AG08396 (cell line): ENCODE results near the gene RADIL.
"Not testable (repeated sequence)": the region's sequence is repeated elsewhere in the genome, so short reads cannot be mapped to it uniquely, and the experiment has no call there.

Experiments
- DNase-seq: peaks from one replicate; pipeline ENCODE4 v3.0.0; 2012; ENCODE audit warnings: low spot score, mixed read lengths

RADIL gene, protein sequence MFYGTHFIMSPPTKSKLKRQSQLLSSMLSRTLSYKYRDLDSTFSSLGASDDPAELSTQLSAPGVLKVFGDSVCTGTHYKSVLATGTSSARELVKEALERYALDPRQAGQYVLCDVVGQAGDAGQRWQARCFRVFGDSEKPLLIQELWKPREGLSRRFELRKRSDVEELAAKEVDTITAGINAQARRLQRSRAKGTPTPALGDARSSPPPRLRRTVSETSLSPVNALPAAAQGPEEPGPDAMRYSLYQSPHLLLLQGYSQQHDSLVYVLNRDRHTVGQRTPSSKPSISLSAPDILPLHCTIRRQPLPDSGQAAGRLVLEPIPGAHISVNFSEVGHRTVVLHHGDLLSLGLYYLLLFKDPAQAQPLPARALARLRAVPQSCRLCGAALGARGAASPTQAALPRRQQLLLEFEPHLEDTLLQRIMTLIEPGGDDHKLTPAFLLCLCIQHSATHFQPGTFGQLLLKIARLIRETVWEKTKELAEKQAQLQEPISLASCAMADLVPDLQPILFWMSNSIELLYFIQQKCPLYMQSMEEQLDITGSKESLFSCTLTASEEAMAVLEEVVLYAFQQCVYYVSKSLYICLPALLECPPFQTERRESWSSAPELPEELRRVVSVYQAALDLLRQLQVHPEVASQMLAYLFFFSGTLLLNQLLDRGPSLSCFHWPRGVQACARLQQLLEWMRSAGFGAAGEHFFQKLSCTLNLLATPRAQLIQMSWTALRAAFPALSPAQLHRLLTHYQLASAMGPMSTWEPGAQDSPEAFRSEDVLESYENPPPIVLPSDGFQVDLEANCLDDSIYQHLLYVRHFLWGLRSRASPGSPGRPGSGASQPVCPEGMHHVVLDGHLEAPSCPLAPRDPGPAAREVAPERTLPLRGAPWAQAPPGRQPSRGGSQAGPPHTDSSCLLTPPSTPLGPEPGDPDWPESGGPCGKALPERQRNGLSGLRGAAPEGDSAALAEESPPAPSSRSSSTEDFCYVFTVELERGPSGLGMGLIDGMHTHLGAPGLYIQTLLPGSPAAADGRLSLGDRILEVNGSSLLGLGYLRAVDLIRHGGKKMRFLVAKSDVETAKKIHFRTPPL

DNA sequence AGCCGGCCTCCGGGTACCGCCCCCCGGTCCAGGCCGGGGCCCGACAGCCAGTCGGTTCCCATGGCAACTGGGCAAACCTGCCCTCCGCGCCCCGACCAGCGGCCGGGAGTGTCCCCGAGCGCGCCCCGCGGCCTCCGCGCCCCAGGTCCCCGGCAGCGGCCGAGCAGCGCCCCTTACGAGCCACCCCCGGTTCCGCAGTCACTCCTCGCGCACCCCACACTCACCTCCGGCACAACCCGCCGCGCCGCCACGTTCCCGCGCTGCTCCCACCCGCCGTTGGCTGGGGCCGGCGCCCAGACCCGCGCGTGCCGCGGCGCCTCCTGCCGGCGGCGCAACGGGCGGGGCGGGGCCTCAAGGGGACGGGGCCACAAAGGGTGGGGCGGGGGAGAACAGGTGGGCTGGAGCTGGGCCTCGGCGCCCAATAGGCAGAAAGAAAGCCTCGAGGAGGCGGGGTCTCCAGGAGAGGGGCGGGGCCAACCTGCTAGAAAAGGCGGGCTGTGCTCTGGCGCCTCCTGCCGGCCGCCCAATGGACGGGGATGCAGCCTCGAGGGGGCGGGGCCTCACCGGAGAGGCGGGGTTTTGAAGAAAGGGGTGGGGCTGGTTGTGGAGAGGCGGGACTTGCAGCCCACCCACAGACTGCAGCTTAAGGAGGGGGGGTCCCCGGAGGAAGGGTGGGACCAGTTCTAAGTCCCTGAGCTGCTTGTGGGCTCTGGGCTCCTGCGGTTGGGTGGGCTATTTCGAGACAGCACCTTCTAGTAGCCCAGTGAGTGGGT is at the start of gene RADIL:
TSS of gene RADIL (minus strand) at position 345 of the 773 bp plus-strand sequence. CDS start 5,577 bp downstream, outside the sequence.
- peak; percentile 97 for DNase-seq

DNA sequence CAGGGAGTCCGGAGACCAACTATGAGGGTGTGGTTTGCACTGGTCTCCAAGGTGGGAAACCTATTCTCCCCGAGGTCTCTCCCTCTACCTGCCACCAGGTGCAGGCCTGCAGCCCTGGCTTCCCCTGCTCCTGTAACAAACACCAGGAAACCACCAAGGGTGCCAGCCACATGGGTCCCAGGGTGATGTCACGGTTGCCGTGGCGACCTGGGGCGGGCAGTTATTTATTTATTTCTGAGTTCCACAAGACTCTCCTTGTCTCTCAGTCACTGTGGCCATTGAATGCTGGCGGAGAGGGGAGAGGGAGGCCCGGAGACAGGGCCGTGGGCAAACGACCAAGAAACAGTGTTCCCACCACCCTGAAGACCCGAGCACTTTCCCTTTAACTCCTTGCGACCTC is 48.4 kb upstream of the RADIL start:
- DNase-seq, result peak; percentile 24

DNA sequence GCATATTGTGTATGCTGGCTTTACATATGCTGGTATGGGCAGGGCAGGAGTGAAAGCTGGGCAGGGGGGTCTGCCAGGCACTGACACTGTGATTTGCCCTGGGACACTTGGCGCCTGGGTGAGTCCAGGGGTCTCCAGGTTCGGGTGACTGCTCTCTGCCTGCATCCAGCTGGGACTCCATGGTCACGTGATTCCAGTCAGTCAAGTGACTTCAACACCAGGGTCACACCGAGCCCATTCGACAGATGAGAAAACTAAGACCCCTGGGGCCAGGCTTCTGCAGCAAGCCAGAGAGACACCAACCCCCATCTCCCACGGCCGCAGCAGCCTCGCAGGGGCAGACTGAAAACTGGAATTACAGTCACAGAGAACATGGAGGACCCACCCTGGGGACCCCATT is 45.5 kb upstream of the RADIL start:
- DNase-seq, result no peak

DNA sequence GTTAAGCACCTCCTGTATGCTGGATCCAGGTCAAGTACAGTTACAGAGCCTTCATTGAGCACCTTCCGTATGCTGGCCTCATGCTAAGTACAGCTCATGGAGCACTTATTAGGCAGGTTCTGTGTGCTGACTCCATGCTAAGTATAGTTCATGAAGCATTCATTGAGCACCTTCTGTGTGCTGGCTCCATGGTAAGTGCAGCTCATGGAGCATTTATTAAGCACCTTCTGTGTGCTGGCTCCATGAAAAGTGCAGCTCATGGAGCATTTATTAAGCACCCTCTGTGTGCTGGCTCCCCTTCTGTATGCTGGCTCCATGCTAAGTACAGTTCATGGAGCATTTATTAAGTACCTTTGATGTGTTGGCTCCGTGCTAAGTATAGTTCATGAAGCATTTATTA is 44.9 kb upstream of the RADIL start:
- DNase-seq, result no peak

DNA sequence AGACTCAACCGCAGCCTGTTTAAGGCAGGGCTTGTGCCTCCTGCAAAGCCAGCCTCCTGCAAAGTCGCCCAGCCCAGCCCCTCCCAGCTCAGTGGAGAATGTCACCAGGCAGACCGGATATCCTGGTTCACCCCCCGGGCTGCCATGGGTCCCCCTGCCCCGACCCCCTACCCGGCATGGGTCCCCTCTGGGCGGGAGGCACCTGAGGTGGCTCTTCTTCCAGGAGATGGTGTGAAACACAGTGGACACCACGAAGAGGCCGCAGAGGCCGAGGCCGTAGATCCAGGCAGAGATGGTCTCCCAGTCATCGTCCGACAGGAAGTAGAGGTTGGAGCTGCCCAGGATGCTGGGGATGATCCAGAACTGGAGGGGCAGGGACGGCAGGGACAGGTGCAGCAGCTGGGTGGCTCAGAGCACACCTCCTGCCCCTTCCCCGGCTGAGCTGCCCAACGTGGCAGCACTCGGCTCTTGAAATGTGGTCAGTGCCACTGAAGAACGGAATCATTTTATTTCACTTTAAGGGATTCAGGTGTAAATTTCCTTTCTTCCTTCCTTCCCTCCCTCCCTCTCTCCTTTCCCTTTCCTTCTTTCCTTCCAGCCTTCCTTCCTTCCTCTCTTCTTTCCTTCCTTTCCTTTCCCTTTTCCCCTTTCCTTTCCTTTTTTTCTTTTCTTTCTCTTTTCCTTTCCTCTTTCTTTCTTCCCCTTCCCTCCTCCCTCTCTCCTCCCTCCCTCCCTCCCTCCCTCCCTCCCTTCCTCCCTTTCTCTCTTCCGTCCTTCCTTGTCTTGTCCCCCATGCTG is 36.7 kb upstream of the RADIL start:
- DNase-seq, result no peak

DNA sequence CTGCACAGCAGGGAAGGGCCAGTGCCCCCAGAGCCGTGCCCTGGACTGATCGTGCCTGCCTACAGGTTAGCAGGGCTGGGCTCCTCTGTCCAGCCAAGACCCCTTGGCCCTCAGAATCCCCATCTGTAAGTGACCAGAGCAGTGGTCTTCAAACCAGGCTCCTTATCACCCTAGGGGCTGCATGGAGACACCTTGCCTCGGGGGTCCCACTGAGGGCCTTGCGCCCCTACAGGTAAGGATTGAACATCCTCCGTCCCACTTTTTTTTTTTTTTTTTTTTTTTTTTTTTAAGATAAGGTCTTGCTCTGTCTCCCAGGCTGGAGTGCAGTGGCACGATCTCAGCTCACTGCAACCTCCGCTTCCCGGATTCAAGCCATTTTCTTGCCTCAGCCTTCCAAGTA is 32.6 kb upstream of the RADIL start:
- DNase-seq, result no peak

DNA sequence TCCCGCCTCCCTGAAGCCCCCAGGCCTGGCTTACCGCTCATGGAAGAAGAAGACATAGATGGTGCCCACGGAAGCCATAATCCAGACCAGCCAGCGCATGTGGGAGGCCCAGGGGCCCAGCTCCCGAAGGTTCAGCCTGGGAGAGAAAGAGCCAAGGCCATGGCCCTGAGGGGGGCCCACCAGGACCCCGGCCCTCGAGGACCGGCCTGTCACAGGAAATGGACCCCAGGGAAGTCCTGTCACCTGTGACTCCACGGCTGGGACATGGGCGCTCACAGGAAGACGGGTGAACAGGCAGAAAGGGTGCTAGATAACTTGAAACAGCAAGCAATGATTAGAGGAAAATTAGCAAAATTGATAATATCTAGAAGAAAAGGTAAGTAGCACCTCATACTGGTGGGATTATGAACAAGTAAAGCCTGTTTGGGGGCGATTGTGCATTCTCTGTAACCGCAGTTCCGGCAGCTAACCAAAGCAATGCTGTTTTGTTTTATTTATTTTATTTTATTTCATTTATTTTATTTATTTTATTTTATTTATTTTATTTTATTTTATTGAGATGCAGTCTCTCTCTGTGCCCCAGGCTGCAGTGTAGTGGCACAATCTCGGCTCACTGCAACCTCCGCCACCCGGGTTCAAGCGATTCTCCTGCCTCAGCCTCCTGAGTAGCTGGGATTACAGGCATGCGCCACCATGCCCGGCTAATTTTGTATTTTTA is 27.8 kb upstream of the RADIL start:
- DNase-seq, result no peak

DNA sequence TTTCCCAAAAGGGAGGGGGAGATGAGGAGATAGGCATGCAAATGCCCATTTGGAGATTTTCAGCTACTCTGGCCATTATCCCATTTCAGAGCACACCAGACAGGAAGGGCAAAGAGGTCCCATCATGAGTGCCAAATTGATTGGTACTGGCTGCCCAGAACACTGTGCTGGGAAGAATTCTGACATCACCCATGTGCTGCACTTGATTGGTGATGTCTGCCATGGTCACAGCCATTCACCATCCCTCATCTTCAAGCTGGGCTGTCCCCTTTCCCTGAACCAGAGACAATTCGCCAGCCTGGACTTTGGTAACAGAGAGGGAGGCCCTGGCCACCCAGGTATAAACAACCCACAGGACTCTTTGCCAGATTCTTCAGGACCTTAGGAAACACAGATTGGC is 23.2 kb upstream of the RADIL start:
- no peak for DNase-seq

DNA sequence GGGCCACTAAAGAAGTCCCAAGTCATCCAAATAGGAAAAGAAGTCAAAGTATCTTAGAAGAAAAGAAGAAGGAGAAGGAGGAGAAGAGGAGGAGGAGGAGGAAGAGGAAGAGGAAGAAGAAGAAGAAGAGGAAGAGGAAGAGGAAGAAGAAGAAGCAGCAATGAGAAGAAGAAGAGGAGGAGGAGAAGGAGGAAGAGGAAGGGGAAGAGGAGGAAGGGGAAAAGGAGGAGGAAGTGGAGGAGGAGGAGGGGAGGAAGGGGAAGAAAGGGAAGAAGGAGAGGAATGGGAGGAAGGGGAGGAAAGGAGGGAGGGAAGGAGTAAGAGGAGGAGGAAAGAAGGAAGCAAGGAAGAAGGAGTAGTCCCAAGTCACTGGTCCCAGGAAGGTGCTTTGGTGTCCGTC is 21.7 kb upstream of the RADIL start:
- DNase-seq, result no peak

DNA sequence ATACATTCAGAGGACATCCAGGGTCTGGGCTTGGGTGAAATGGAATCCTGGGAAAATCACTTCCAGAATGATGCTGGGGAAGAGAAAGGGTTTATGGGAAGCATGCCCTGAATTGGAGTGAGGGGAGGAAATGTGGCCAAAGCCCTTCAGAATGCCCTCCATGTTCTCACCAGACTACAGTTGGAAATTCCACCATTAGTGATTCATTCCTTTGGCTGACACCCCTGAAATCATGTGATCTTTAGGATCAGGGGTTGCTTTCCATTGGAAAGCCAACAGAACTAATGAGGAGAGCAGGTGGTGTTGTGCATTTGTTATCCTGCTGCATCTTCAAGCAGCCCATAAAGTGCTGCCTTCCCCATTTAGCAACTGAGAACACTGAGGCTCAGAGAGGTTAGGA is 20.8 kb upstream of the RADIL start:
- DNase-seq, result no peak

DNA sequence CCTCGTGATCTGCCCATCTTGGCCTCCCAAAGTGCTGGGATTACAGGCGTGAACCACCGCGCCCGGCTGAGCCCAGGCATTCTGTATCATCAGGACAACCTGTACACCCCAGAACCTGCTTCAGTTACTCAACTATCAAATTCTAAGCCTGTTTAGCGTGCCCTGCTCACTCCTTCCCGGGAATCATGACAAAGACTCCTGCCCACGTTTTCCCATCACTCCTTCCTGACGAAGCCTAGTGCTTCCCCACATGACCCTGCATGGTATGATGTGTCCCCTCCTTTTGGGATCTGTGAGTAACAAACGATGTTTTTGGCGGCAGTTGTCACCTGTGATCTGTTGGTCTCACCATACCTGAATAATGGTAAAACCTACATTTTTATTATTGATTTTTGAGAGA is 12.2 kb upstream of the RADIL start:
- DNase-seq, result no peak

DNA sequence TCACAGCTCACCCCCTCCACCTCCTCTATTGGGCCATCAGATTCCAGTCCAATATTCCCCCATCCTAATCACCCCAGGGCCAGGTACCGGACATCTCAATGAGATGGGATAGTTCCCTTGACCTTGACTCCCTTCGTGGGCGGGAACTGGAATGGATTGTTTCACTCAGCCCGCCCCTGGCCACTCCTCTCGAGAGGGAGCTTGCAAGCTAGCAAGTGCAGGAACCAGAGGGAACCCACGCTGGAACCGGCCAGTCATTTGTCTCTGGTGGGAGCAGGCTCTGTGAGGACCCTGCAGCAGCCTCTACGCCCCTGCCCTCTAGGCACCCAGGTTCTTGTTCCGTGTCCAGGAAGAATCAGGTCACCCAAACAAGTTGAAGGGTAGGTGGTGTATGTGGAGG is 11.0 kb upstream of the RADIL start:
- no peak for DNase-seq

DNA sequence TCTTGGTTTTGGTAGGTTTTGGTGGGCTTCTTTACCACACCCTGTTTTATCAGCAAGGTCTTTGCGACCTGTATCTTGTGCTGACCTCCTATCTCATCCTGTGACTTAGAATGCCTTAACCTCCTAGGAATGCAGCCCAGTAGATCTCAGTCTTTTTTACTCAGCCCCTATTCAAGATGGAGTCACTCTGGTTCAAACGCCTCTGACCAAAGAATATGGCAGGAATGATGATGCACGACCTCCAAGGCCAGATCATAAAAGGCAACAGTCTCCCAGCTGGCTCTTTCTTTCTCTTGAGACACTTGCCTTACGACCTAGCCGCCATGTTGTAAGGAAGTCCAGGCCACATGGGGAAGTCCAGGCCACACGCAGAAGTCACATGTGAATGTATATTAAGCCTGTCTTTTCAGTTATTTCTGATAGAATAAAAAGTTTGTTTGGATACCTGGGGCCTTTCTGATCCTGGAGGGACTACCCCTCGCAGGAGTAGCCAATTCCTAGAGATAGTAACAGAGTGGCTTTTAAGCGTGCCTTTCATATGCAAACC is 10.5 kb upstream of the RADIL start:
- no peak for DNase-seq

DNA sequence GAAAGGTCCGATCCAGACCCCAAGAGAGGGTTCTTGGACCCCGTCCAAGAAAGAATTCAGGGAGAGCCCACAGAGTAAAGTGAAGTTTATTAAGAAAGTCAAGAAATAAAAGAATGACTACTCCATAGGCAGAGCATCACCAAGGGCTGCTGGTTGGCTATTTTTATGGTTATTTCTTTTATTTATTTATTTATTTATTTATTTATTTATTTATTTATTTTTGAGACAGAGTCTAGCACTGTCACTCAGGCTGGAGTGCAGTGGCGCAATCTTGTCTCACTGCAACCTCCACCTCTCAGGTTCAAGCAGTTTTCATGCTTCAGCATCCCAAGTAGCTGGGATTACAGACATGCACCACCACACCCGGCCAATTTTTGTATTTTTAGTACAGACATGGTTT is 9.7 kb upstream of the RADIL start:
- DNase-seq, result not testable (repeated sequence)

DNA sequence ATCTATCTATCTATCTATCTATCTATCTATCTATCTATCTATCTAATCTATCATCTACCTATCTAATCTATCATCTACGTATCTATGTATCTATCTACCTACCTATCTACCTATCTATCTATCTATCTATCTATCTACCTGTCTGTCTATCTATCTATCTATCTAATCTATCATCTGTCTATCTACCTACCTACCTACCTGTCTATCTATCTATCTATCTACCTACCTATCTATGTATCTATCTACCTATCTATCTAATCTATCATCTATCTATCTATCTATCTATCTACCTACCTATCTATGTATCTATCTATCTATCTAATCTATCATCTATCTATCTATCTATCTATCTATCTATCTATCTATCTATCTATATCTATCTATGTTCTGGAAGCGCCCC is 8.0 kb upstream of the RADIL start:
- DNase-seq, result not testable (repeated sequence)

DNA sequence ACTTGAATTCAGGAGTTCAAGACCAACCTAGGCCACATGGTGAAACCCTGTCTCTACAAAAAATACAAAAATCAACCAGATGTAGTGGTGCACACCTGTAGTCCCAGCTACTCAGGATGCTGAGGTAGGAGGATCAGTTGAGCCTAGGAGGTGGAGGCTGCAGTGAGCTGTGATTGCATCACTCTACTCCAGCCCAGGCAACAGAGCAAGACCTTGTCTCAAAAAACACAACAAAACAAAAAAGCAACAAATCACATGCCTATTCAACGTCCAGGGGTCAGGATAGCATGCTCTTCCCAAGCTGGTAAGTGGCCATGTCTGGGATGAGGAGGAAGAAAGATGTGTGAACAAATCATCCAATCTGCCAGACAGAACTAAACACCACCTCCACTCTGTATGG is 6.2 kb upstream of the RADIL start:
- no peak for DNase-seq

DNA sequence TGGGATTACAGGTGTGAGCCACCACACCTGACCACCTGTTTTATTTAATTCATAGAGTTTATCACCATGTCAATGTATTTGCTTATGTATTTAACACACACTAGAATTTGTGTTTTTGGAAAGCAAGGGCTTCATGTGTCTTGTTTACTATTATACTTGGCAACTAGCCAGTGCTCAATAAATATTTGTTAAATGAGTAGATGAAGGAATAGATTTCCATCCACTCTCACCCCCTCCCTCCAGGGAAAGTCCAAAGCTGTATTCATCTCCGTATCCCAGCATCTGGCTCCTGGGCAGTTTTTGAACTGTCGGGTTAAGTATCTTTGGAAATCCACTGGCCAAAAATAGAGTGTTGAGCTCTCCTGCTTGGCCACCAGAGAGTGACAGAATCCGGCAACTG is 4.6 kb upstream of the RADIL start:
- no peak for DNase-seq

DNA sequence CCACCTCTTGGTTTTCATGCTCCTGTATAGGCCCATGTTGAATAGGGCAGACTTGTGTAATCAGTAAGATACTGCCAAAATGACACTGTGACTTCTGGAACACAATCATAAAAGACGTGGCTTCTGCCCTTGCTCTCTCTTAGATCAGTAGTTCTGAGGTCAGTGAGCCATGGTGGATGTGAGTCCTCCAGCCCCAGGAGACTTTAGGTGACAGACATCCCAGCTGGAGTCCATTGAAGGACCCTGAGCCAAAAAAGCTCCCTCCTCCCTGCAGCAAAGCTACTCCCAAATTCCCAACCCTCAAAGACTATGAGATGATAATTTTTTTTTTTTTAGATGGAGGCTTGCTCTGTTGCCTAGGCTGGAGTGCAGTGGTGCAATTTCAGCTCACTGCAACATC is 3.2 kb upstream of the RADIL start:
- DNase-seq, result no peak

DNA sequence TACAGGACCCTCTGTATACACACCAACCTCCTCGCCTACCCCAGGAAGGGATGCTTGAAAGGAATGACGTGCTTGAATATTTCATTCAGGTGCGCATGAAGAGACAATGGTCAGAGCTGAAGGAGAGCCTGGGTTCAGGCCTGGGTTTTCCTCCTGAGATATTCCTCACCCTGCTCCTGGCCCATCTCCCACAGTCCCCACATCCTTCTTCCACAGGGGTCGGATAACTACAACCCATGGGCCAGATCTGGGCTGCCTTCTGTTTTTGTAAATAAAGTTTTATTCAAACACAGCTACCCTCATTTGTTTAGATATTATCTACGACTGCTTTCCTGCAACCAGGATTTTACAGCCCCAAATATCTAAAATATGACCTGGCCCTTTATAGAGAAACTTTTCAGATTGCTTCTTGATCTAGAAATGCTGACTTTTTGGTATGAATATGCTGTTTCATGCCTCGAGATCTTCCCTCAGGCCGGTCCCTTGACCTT is 1.8 kb upstream of the RADIL start:
- DNase-seq, result no peak

DNA sequence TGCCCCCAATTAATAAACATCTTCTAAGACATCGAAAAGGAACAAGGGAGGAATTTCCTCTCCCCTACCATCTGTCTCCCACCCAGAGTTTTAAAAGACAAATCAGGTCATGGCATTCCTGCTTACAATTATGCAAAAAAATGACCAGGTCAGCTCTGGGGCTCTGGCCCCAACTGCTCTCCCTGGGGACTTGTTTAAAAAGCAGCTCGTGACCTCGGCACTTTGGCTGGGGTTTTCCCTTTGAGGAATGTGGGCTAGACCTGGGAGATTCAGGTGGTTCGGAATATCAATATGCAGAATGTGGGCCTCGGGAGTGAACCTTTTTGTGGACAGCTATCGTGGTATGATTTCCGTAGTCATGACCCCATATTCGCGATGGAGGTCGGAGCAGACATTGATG is 648 bp upstream of the RADIL start:
- no peak for DNase-seq
